ENCODE data around the gene CREBRF. TPM values are rescaled to one million over a fixed set of nuclear protein-coding genes. Genes with fewer than 3 reads are reported as not detected.
"Not testable (repeated sequence)": the region's sequence is repeated elsewhere in the genome, so short reads cannot be mapped to it uniquely, and the experiment has no call there.

The CREBRF gene
- total and polyA plus RNA-seq, 4 donors, result 8.1 to 48.5 (median 15.7) TPM

- no peaks in the 10 kb centered on the region for H3K27me3 ChIP-seq (ENCODE audit: control insufficient read depth in 3 of 3, insufficient read depth in 3 of 3, low read length in 2 of 3)
- H3K9me3 ChIP-seq (ENCODE audit: control insufficient read depth in 4 of 4, insufficient read depth in 3 of 4, low read length in 3 of 4), result no peaks in the 10 kb centered on the region
- 24 to 35% methylated on average over 5 of the region's 5 CpGs for WGBS, 2 donors
- DNase-seq, result no peak
- no peak for TF ChIP-seq CTCF (IDR thresholded peaks at IDR 0.05; ENCODE audit: control extremely low read depth, extremely low read depth)
- no peak overlapping the region for H3K9ac ChIP-seq (ENCODE audit: insufficient read depth in 1 of 2, low read length in 2 of 2)
- ATAC-seq (ENCODE audit: insufficient read depth, low FRiP score), result no peak
- H3K4me3 ChIP-seq, result no peak overlapping the region
- peak overlapping the region; percentile 18 to 77 for H3K27ac ChIP-seq (ENCODE audit: low read depth in 1 of 2, low read length in 1 of 2)
- peaks cover 0 to 8% (median 0%) of the 10 kb centered on the region in 4 donors for H3K36me3 ChIP-seq (ENCODE audit: control insufficient read depth in 4 of 4, insufficient read depth in 4 of 4, low read length in 4 of 4)
- peaks cover 0 to 20% (median 4%) of the 10 kb centered on the region in 5 donors for H3K4me1 ChIP-seq (ENCODE audit: control insufficient read depth in 5 of 5, insufficient read depth in 5 of 5, low read length in 5 of 5)
Observed at GRCh38 chr5:173029499-173029921, 26.6 kb upstream of the CREBRF start.

GRCh38 chr5:173032096-173032495 is 24.1 kb upstream of the CREBRF start:
- H3K27ac ChIP-seq (ENCODE audit: low read depth in 1 of 2, low read length in 1 of 2); ATAC-seq (ENCODE audit: insufficient read depth, low FRiP score); H3K27me3 ChIP-seq (ENCODE audit: control insufficient read depth in 3 of 3, insufficient read depth in 3 of 3, low read length in 2 of 3); DNase-seq; H3K9ac ChIP-seq (ENCODE audit: insufficient read depth in 1 of 2, low read length in 2 of 2); H3K9me3 ChIP-seq (ENCODE audit: control insufficient read depth in 4 of 4, insufficient read depth in 3 of 4, low read length in 3 of 4); H3K4me3 ChIP-seq: not testable (repeated sequence)
- 95 to 97% methylated on average over 3 of the region's 3 CpGs for WGBS, 2 donors
- Histone ChIP-seq H3K4me1 (ENCODE audit: control insufficient read depth in 5 of 5, insufficient read depth in 5 of 5, low read length in 5 of 5) (peaks cover 3 to 20% (median 8%) of the 10 kb centered on the region in 5 donors), H3K36me3 (ENCODE audit: control insufficient read depth in 4 of 4, insufficient read depth in 4 of 4, low read length in 4 of 4) (peaks cover 0 to 10% (median 5%) of the 10 kb centered on the region in 4 donors)

GRCh38 chr5:173032730-173033129 is 23.4 kb upstream of the CREBRF start:
- TF ChIP-seq CTCF (IDR thresholded peaks at IDR 0.05; ENCODE audit: control extremely low read depth, extremely low read depth), result no peak
- H3K27me3 ChIP-seq (ENCODE audit: control insufficient read depth in 3 of 3, insufficient read depth in 3 of 3, low read length in 2 of 3), result no peaks in the 10 kb centered on the region
- H3K36me3 ChIP-seq (ENCODE audit: control insufficient read depth in 4 of 4, insufficient read depth in 4 of 4, low read length in 4 of 4), result peaks cover 0 to 10% (median 5%) of the 10 kb centered on the region in 4 donors
- 96 to 98% methylated on average over 3 of the region's 3 CpGs for WGBS, 2 donors
- no peak for ATAC-seq (ENCODE audit: insufficient read depth, low FRiP score)
- DNase-seq, result no peak
- H3K4me1 ChIP-seq (ENCODE audit: control insufficient read depth in 5 of 5, insufficient read depth in 5 of 5, low read length in 5 of 5), result peaks cover 3 to 19% (median 8%) of the 10 kb centered on the region in 5 donors
- H3K4me3 ChIP-seq, result no peak overlapping the region
- no peak overlapping the region for H3K27ac ChIP-seq (ENCODE audit: low read depth in 1 of 2, low read length in 1 of 2)
- H3K9ac ChIP-seq (ENCODE audit: insufficient read depth in 1 of 2, low read length in 2 of 2), result no peak overlapping the region
- H3K9me3 ChIP-seq (ENCODE audit: control insufficient read depth in 4 of 4, insufficient read depth in 3 of 4, low read length in 3 of 4), result no peaks in the 10 kb centered on the region

- Histone ChIP-seq H3K27me3 (ENCODE audit: control insufficient read depth in 3 of 3, insufficient read depth in 3 of 3, low read length in 2 of 3) (no peaks in the 10 kb centered on the region), H3K9ac (ENCODE audit: insufficient read depth in 1 of 2, low read length in 2 of 2) (no peak overlapping the region), H3K36me3 (ENCODE audit: control insufficient read depth in 4 of 4, insufficient read depth in 4 of 4, low read length in 4 of 4) (peaks cover 0 to 10% (median 4%) of the 10 kb centered on the region in 4 donors), H3K9me3 (ENCODE audit: control insufficient read depth in 4 of 4, insufficient read depth in 3 of 4, low read length in 3 of 4) (no peaks in the 10 kb centered on the region), H3K4me3 (no peak overlapping the region), H3K4me1 (ENCODE audit: control insufficient read depth in 5 of 5, insufficient read depth in 5 of 5, low read length in 5 of 5) (peaks cover 3 to 11% (median 8%) of the 10 kb centered on the region in 5 donors), H3K27ac (ENCODE audit: low read depth in 1 of 2, low read length in 1 of 2) (peak overlapping the region in 1 of 2 donors; percentile 59)
- ATAC-seq (ENCODE audit: insufficient read depth, low FRiP score) (no peak), DNase-seq (no peak)
- 82 to 91% methylated on average over 6 of the region's 6 CpGs for WGBS, 2 donors
- no peak for TF ChIP-seq CTCF (IDR thresholded peaks at IDR 0.05; ENCODE audit: control extremely low read depth, extremely low read depth)
Observed at GRCh38 chr5:173033923-173034322, 22.2 kb upstream of the CREBRF start.

All from lung (tissue), 12 donors.